Measurements from ENCODE around the gene PSG6.
"Not testable (repeated sequence)": the region's sequence is repeated elsewhere in the genome, so short reads cannot be mapped to it uniquely, and the experiment has no call there.

The PSG6 gene

GRCh38 chr19:42937107-42937506 is 19.4 kb upstream of the PSG6 start, which contains the start of gene PSG7:
TSS of gene PSG7 (minus strand) at chr19:42937207. CDS start at chr19:42937076, 131 bp downstream.
- H3K27me3 ChIP-seq (ENCODE audit: insufficient read depth, low read length, poor library complexity); H3K79me2 ChIP-seq (ENCODE audit: control insufficient read depth, insufficient read depth, low read length); H3K27ac ChIP-seq (ENCODE audit: low read depth, low read length); H2BK120ac ChIP-seq (ENCODE audit: low read depth, low read length); H2AK5ac ChIP-seq (ENCODE audit: low read length); H2BK15ac ChIP-seq (replicated peaks; ENCODE audit: low read depth); H3K18ac ChIP-seq (ENCODE audit: low read length); H4K5ac ChIP-seq (ENCODE audit: low read length); H3K36me3 ChIP-seq (ENCODE audit: control insufficient read depth, insufficient read depth, low read length); H3K4me2 ChIP-seq (ENCODE audit: low read length); DNase-seq; H3K23ac ChIP-seq (ENCODE audit: low read length); H3K4ac ChIP-seq (ENCODE audit: low read depth, low read length); H3K9ac ChIP-seq (ENCODE audit: low read length); H3K56ac ChIP-seq (ENCODE audit: low read length); H4K8ac ChIP-seq (ENCODE audit: low read depth, low read length); H3K4me1 ChIP-seq (ENCODE audit: control insufficient read depth, low read depth, low read length); H2BK5ac ChIP-seq (ENCODE audit: low read length); H3K4me3 ChIP-seq (ENCODE audit: low read length); H3K79me1 ChIP-seq (ENCODE audit: low read length): not testable (repeated sequence)
- no CpG with 5 or more reads among the region's 3 CpGs for WGBS (ENCODE audit: extremely low coverage, insufficient coverage, low lambda C conversion rate)

GRCh38 chr19:42934726-42935125 is 17.0 kb upstream of the PSG6 start:
- H2BK120ac ChIP-seq (ENCODE audit: low read depth, low read length); H4K8ac ChIP-seq (ENCODE audit: low read depth, low read length): not testable (repeated sequence)

GRCh38 chr19:42934183-42934582 is 16.5 kb upstream of the PSG6 start:
- not testable (repeated sequence) for H3K18ac ChIP-seq (ENCODE audit: low read length); H2BK120ac ChIP-seq (ENCODE audit: low read depth, low read length); H4K8ac ChIP-seq (ENCODE audit: low read depth, low read length); H3K79me2 ChIP-seq (ENCODE audit: control insufficient read depth, insufficient read depth, low read length); H3K4me1 ChIP-seq (ENCODE audit: control insufficient read depth, low read depth, low read length); H3K9ac ChIP-seq (ENCODE audit: low read length); H3K79me1 ChIP-seq (ENCODE audit: low read length); H3K36me3 ChIP-seq (ENCODE audit: control insufficient read depth, insufficient read depth, low read length); H2AK5ac ChIP-seq (ENCODE audit: low read length); H2BK5ac ChIP-seq (ENCODE audit: low read length); H3K4me3 ChIP-seq (ENCODE audit: low read length); H3K56ac ChIP-seq (ENCODE audit: low read length); H3K27ac ChIP-seq (ENCODE audit: low read depth, low read length); H3K4me2 ChIP-seq (ENCODE audit: low read length); H4K5ac ChIP-seq (ENCODE audit: low read length); H3K23ac ChIP-seq (ENCODE audit: low read length); H3K27me3 ChIP-seq (ENCODE audit: insufficient read depth, low read length, poor library complexity); DNase-seq; H2BK15ac ChIP-seq (replicated peaks; ENCODE audit: low read depth); H3K4ac ChIP-seq (ENCODE audit: low read depth, low read length)

More at GRCh38 chr19:42934726-42935125, 17.0 kb upstream of the PSG6 start:
- not testable (repeated sequence) for H2BK5ac ChIP-seq (ENCODE audit: low read length); H3K18ac ChIP-seq (ENCODE audit: low read length); H3K4me2 ChIP-seq (ENCODE audit: low read length); H3K23ac ChIP-seq (ENCODE audit: low read length); H3K27ac ChIP-seq (ENCODE audit: low read depth, low read length); H3K9ac ChIP-seq (ENCODE audit: low read length); H3K4me1 ChIP-seq (ENCODE audit: control insufficient read depth, low read depth, low read length); H3K4ac ChIP-seq (ENCODE audit: low read depth, low read length); H3K79me1 ChIP-seq (ENCODE audit: low read length); H3K56ac ChIP-seq (ENCODE audit: low read length); H2AK5ac ChIP-seq (ENCODE audit: low read length); H3K79me2 ChIP-seq (ENCODE audit: control insufficient read depth, insufficient read depth, low read length); H4K5ac ChIP-seq (ENCODE audit: low read length); H2BK15ac ChIP-seq (replicated peaks; ENCODE audit: low read depth); H3K27me3 ChIP-seq (ENCODE audit: insufficient read depth, low read length, poor library complexity); H3K36me3 ChIP-seq (ENCODE audit: control insufficient read depth, insufficient read depth, low read length); DNase-seq; H3K4me3 ChIP-seq (ENCODE audit: low read length)

- H2BK15ac ChIP-seq (replicated peaks; ENCODE audit: low read depth); H3K4me2 ChIP-seq (ENCODE audit: low read length); H3K79me2 ChIP-seq (ENCODE audit: control insufficient read depth, insufficient read depth, low read length); H3K4me1 ChIP-seq (ENCODE audit: control insufficient read depth, low read depth, low read length); H3K4me3 ChIP-seq (ENCODE audit: low read length); H4K8ac ChIP-seq (ENCODE audit: low read depth, low read length); H3K9ac ChIP-seq (ENCODE audit: low read length); H3K23ac ChIP-seq (ENCODE audit: low read length); H2AK5ac ChIP-seq (ENCODE audit: low read length); H3K36me3 ChIP-seq (ENCODE audit: control insufficient read depth, insufficient read depth, low read length); H3K27ac ChIP-seq (ENCODE audit: low read depth, low read length); H3K27me3 ChIP-seq (ENCODE audit: insufficient read depth, low read length, poor library complexity); H3K56ac ChIP-seq (ENCODE audit: low read length); H2BK120ac ChIP-seq (ENCODE audit: low read depth, low read length); H4K5ac ChIP-seq (ENCODE audit: low read length); H3K4ac ChIP-seq (ENCODE audit: low read depth, low read length); H2BK5ac ChIP-seq (ENCODE audit: low read length); DNase-seq; H3K79me1 ChIP-seq (ENCODE audit: low read length); H3K18ac ChIP-seq (ENCODE audit: low read length): not testable (repeated sequence)
- no CpG with 5 or more reads among the region's 3 CpGs for WGBS (ENCODE audit: extremely low coverage, insufficient coverage, low lambda C conversion rate)
These were observed 15.7 kb upstream of the PSG6 start for GRCh38 chr19:42933412-42933811.

GRCh38 chr19:42932485-42933101 is 14.9 kb upstream of the PSG6 start:
- H4K5ac ChIP-seq (ENCODE audit: low read length); H3K18ac ChIP-seq (ENCODE audit: low read length); DNase-seq; H3K27me3 ChIP-seq (ENCODE audit: insufficient read depth, low read length, poor library complexity); H3K79me2 ChIP-seq (ENCODE audit: control insufficient read depth, insufficient read depth, low read length); H3K4me1 ChIP-seq (ENCODE audit: control insufficient read depth, low read depth, low read length); H3K36me3 ChIP-seq (ENCODE audit: control insufficient read depth, insufficient read depth, low read length); H2BK5ac ChIP-seq (ENCODE audit: low read length); H3K9ac ChIP-seq (ENCODE audit: low read length); H3K23ac ChIP-seq (ENCODE audit: low read length); H2BK120ac ChIP-seq (ENCODE audit: low read depth, low read length); H3K27ac ChIP-seq (ENCODE audit: low read depth, low read length); H3K79me1 ChIP-seq (ENCODE audit: low read length); H2AK5ac ChIP-seq (ENCODE audit: low read length); H3K56ac ChIP-seq (ENCODE audit: low read length); H3K4me2 ChIP-seq (ENCODE audit: low read length); H2BK15ac ChIP-seq (replicated peaks; ENCODE audit: low read depth); H3K4ac ChIP-seq (ENCODE audit: low read depth, low read length); H3K4me3 ChIP-seq (ENCODE audit: low read length); H4K8ac ChIP-seq (ENCODE audit: low read depth, low read length): not testable (repeated sequence)
- no CpG with 5 or more reads among the region's 5 CpGs for WGBS (ENCODE audit: extremely low coverage, insufficient coverage, low lambda C conversion rate)

GRCh38 chr19:42930214-42930613 is 12.5 kb upstream of the PSG6 start:
- not testable (repeated sequence) for H3K27me3 ChIP-seq (ENCODE audit: insufficient read depth, low read length, poor library complexity); H3K36me3 ChIP-seq (ENCODE audit: control insufficient read depth, insufficient read depth, low read length); H3K79me1 ChIP-seq (ENCODE audit: low read length); DNase-seq; H3K4me3 ChIP-seq (ENCODE audit: low read length); H3K4me2 ChIP-seq (ENCODE audit: low read length); H3K27ac ChIP-seq (ENCODE audit: low read depth, low read length); H3K4me1 ChIP-seq (ENCODE audit: control insufficient read depth, low read depth, low read length); H2AK5ac ChIP-seq (ENCODE audit: low read length); H2BK5ac ChIP-seq (ENCODE audit: low read length); H3K56ac ChIP-seq (ENCODE audit: low read length); H4K8ac ChIP-seq (ENCODE audit: low read depth, low read length); H2BK120ac ChIP-seq (ENCODE audit: low read depth, low read length); H3K9ac ChIP-seq (ENCODE audit: low read length); H3K4ac ChIP-seq (ENCODE audit: low read depth, low read length); H3K79me2 ChIP-seq (ENCODE audit: control insufficient read depth, insufficient read depth, low read length); H2BK15ac ChIP-seq (replicated peaks; ENCODE audit: low read depth); H4K5ac ChIP-seq (ENCODE audit: low read length); H3K18ac ChIP-seq (ENCODE audit: low read length); H3K23ac ChIP-seq (ENCODE audit: low read length)
- WGBS (ENCODE audit: extremely low coverage, insufficient coverage, low lambda C conversion rate), result no CpG with 5 or more reads among the region's 1 CpG
